ENCODE measurements around the gene ACAD10.

DNA sequence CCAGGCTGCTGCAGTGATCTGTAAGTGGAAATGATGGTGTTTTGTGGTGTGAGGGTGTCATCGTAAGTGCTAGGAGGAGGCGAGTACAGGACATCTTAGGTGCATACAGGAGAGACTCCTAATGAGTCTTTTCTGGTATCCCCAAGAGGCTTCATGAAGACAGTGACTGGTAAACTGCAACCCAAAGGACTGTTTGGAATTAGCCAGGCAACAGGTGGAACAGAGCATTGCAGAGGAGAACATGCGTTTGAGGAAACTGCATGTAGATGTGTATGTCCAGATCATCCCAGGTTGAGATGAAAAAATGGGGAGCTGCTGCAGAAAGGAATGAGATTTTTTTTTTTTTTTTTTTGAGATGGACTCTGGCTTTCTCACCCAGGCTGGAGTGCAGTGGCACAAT is 5.4 kb downstream of the ACAD10 start:
- TF ChIP-seq FOXK2 (IDR thresholded peaks at IDR 0.05) (no peak), SUZ12 (IDR thresholded peaks at IDR 0.05) (no peak), CTBP1 (IDR thresholded peaks at IDR 0.05; ENCODE audit: borderline replicate concordance) (no peak), FOXM1 (IDR thresholded peaks at IDR 0.05; ENCODE audit: borderline replicate concordance) (no peak), L3MBTL2 (conservative IDR thresholded peaks at IDR 0.05) (no peak), ZNF384 (IDR thresholded peaks at IDR 0.05) (no peak), TARDBP (IDR thresholded peaks at IDR 0.05) (no peak), LEF1 (IDR thresholded peaks at IDR 0.05; ENCODE audit: borderline replicate concordance) (no peak), SP1 (IDR thresholded peaks at IDR 0.05) (no peak), BHLHE40 (IDR thresholded peaks at IDR 0.05; ENCODE audit: borderline replicate concordance) (no peak), FOXA1 (IDR thresholded peaks at IDR 0.05) (no peak)
- TF ChIP-seq, protein P1, sequence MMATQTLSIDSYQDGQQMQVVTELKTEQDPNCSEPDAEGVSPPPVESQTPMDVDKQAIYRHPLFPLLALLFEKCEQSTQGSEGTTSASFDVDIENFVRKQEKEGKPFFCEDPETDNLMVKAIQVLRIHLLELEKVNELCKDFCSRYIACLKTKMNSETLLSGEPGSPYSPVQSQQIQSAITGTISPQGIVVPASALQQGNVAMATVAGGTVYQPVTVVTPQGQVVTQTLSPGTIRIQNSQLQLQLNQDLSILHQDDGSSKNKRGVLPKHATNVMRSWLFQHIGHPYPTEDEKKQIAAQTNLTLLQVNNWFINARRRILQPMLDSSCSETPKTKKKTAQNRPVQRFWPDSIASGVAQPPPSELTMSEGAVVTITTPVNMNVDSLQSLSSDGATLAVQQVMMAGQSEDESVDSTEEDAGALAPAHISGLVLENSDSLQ (IDR thresholded peaks at IDR 0.05): no peak

Measured in HEK293T (cell line).